Thoracic aorta (tissue), 2 donors: Measurements from ENCODE around the gene SGSM2. TPM values are rescaled to one million over a fixed set of nuclear protein-coding genes. Genes with fewer than 3 reads are reported as not detected.
A peak's percentile ranks its signal among the peaks of the same experiment; 100 is the strongest.

Experiments
- ATAC-seq: fragments of 150-250 bp; one replicate; pipeline ENCODE4 v1.8.0; 2017; ENCODE audit warnings: low read depth; ENCODE audit not compliant: insufficient number of reproducible peaks, low FRiP score
- DNase-seq: peaks from one replicate; pipeline ENCODE4 v3.0.0-alpha.2; 2020; ENCODE audit warnings: low spot score
- H3K27ac ChIP-seq, 2 donors: fragments of 200-600 bp; sonication (generic); 1 replicate in 1 of 2; 2 replicates in 1 of 2; pipeline ENCODE4 v1.5.1; 2016; ENCODE audit warnings: mild to moderate bottlenecking in 2 of 2, moderate library complexity in 2 of 2
- H3K27me3 ChIP-seq: fragments of 200-600 bp; sonication (generic); replicated peaks from 2 replicates; pipeline ENCODE4 v1.6.0; 2016; ENCODE audit warnings: mild to moderate bottlenecking; ENCODE audit not compliant: insufficient read depth
- H3K36me3 ChIP-seq: fragments of 200-600 bp; sonication (generic); one replicate; pipeline ENCODE4 v1.5.1; 2016
- H3K4me1 ChIP-seq, 2 donors: fragments of 200-600 bp; sonication (generic); 1 replicate in 1 of 2; 2 replicates in 1 of 2; pipeline versions ENCODE4 v1.5.1 to v1.6.0; 2016; ENCODE audit warnings: low read depth in 2 of 2, mild to moderate bottlenecking in 1 of 2; ENCODE audit not compliant: control insufficient read depth in 1 of 2
- H3K4me3 ChIP-seq: fragments of 200-600 bp; sonication (generic); 2 replicates; pipeline ENCODE4 v1.5.1; 2016; ENCODE audit warnings: mild to moderate bottlenecking
- H3K9me3 ChIP-seq: fragments of 200-600 bp; sonication (generic); 2 replicates; pipeline ENCODE4 v1.5.1; 2016
- total RNA-seq, 2 donors: library from RNA; depleted of rRNA; stranded (reverse); fragments of >200 nt; gene quantifications; one replicate each; pipeline versions ENCODE4 v1.1.0 to v1.2.3, GENCODE V29; 2016
- TF ChIP-seq, protein P1 (sequence below): fragments of 200-600 bp; sonication (generic); IDR thresholded peaks from one replicate; pipeline ENCODE4 v1.5.1; 2019; ENCODE audit warnings: antibody characterized with exemption

The SGSM2 gene
- total RNA-seq, 2 donors from 2014 or later, result 58.1 to 70.3 TPM

DNA sequence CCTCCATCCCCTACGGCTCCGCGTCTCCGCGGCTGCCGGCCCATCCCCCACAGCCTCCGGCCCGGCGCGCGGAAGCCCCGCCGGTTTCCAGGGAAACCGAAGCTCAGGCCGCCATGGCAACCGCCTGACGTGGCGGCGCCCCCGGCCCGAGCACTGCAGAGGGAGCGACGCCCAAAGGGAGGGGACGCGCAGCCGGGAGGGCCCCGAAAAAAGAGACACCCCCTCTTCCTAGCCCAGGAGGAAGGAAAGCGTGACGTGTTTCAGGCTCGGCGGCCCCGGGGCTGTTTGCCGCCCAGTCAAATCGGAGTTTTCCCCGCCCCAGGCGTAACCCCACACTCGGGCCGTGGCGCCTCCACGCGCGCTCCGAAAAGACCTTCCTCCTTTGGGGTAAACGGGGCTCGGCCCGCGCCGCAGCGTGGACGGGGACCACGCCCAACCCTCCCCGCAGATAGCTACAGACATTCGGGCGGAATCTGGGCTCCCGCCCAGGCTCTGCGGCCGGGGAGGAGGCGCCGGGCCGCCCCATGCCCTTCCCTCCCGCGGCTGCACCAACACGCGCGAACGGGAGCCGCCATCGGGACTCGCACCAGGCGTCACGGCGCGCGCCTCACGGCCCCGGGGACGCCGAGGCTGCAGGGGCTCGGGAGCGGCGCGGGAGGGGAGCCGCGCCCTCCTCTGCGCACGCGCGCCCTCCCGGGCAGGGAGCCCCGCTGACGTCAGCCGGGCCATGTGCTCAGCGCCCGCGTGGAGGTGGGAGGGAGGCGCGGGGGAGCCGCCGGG is 56.1 kb downstream of the SGSM2 start:
- Histone ChIP-seq H3K36me3 (no peaks in the 10 kb centered on the region), H3K4me3 (peak overlapping the region; percentile 92), H3K9me3 (no peaks in the 10 kb centered on the region), H3K4me1 (peaks cover 52 to 71% of the 10 kb centered on the region in 2 donors), H3K27ac (peak overlapping the region; percentile 93 to 99), H3K27me3 (no peaks in the 10 kb centered on the region)
- ATAC-seq, result peak; percentile 25
- TF ChIP-seq, protein P1, sequence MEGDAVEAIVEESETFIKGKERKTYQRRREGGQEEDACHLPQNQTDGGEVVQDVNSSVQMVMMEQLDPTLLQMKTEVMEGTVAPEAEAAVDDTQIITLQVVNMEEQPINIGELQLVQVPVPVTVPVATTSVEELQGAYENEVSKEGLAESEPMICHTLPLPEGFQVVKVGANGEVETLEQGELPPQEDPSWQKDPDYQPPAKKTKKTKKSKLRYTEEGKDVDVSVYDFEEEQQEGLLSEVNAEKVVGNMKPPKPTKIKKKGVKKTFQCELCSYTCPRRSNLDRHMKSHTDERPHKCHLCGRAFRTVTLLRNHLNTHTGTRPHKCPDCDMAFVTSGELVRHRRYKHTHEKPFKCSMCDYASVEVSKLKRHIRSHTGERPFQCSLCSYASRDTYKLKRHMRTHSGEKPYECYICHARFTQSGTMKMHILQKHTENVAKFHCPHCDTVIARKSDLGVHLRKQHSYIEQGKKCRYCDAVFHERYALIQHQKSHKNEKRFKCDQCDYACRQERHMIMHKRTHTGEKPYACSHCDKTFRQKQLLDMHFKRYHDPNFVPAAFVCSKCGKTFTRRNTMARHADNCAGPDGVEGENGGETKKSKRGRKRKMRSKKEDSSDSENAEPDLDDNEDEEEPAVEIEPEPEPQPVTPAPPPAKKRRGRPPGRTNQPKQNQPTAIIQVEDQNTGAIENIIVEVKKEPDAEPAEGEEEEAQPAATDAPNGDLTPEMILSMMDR, result no peak
- no peak for DNase-seq

DNA sequence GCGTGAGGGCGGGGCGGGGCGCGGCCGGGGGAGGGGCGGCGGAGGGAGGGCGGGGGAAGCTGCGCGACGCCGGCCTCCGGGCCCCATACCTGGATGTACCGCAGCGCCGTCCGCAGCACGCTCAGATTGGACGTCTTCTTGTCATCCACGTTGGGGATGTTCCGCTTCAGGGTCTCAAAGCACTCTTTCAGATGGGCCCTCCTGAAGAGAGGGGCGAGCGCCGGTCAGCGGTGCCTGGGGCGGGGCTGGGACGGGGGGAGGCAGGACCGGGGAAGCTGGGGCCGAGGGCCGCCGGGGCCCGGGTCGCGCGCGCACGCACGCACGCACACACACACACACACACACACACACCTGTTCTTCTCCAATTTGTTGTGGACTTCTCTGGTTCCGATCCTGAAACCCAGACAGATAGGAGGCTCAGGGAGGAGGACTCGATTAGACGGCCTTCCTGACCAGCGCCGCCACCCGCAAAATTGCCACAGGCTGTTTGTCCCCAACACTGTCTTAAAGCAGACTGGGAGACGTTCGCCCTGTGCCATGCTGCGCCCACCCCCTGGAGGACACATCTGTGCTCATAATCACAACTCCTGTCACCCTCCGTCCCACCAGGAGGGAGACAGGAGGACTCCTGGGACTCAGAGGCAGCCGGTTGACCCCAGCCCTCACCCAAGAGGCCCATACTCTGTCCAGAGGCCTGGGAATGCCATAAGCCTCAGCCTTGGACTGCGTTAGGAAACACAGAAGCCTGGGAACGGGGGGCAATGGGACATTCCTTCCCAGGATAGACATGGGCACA is 56.9 kb downstream of the SGSM2 start:
- no peaks in the 10 kb centered on the region for H3K36me3 ChIP-seq
- peak overlapping the region; percentile 92 for H3K4me3 ChIP-seq
- no peaks in the 10 kb centered on the region for H3K9me3 ChIP-seq
- TF ChIP-seq, protein P1, result no peak
- DNase-seq, result no peak
- ATAC-seq, result no peak
- no peaks in the 10 kb centered on the region for H3K27me3 ChIP-seq
- peaks cover 55 to 78% of the 10 kb centered on the region in 2 donors for H3K4me1 ChIP-seq
- peak overlapping the region; percentile 99 for H3K27ac ChIP-seq

DNA sequence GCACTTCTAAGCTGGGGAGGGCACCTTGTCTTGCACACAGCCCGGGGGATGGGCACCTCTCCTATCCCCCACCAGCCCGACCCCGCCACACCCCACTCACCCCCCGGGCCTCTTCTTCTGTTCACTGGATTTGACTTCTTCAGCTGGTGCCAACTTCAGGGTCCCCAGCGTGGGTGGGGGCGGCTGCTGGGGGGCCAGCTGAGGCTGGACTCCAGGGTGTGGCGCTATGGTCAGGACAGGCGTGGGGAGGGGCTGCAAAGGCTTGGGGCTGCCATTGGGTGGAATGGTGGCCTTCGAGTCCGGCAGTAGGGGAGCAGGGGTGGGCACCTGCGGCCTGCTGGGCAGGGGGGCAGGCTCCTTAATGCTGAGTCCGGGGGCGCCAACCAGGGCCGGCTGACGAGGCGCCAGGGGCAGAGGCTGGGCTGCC is 57.5 kb downstream of the SGSM2 start:
- Histone ChIP-seq H3K9me3 (no peaks in the 10 kb centered on the region), H3K27ac (peak overlapping the region; percentile 99), H3K4me1 (peaks cover 55 to 77% of the 10 kb centered on the region in 2 donors), H3K4me3 (no peak overlapping the region), H3K36me3 (no peaks in the 10 kb centered on the region), H3K27me3 (no peaks in the 10 kb centered on the region)
- TF ChIP-seq, protein P1, result no peak
- ATAC-seq (no peak), DNase-seq (no peak)

DNA sequence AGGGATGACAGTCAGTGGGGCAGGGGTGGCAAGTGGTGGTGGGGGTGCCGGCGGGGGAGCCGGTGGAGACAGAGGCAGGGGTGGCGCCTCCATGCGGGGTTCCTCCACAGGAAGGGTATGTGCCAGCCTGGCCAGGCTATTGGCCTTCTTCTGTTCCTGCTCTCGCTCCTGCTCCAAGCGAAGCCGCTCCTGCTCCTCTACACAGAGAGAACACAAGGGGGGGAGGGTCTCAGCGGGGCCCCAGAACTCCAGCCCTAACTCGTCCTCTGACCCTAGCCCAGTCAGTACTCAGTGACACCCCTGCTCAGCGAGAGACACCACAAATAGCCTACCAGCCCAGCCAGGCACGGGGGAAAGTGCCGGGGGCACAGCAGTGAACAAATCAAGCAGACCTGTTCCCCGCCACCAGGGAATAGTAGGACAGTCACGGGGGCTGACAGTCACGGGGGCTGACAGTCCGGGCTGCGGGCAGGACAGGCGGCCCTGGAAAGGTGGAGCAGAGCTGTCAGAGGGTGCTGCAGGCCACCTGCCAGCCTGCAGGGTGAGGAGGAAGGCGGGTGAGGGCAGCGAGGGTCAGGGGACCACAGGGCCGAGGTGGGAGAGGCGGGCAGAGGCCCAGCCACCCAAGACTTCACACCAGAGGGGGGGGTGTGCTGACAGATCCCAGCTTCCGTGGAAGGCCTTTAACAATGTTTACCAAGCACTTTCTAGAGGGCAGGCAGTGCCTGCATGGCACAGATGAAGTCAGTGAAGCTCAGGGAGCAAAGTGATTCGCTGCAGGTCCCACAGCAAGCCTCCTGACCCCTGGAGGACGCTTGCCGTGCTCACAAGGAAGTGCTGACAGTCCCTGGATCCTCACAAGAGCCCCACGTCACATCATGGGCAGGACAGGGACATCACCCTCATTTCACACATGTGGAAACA is 58.2 kb downstream of the SGSM2 start:
- Histone ChIP-seq H3K4me3 (peak overlapping the region; percentile 62), H3K36me3 (no peaks in the 10 kb centered on the region), H3K27ac (peak overlapping the region; percentile 99), H3K27me3 (no peaks in the 10 kb centered on the region), H3K4me1 (peaks cover 55 to 69% of the 10 kb centered on the region in 2 donors), H3K9me3 (no peaks in the 10 kb centered on the region)
- no peak for ATAC-seq
- DNase-seq, result no peak
- TF ChIP-seq, protein P1, result no peak
